GM19324 (cell line): ENCODE results near the gene ATG7.

Experiments used
- ATAC-seq: cut with Tn5 transposase; IDR thresholded peaks from one replicate; pipeline ENCODE4 v1.9.1; 2021; ENCODE audit warnings: mild to moderate bottlenecking, moderate library complexity; ENCODE audit not compliant: unreplicated experiment, low FRiP score

ATG7 gene

DNA sequence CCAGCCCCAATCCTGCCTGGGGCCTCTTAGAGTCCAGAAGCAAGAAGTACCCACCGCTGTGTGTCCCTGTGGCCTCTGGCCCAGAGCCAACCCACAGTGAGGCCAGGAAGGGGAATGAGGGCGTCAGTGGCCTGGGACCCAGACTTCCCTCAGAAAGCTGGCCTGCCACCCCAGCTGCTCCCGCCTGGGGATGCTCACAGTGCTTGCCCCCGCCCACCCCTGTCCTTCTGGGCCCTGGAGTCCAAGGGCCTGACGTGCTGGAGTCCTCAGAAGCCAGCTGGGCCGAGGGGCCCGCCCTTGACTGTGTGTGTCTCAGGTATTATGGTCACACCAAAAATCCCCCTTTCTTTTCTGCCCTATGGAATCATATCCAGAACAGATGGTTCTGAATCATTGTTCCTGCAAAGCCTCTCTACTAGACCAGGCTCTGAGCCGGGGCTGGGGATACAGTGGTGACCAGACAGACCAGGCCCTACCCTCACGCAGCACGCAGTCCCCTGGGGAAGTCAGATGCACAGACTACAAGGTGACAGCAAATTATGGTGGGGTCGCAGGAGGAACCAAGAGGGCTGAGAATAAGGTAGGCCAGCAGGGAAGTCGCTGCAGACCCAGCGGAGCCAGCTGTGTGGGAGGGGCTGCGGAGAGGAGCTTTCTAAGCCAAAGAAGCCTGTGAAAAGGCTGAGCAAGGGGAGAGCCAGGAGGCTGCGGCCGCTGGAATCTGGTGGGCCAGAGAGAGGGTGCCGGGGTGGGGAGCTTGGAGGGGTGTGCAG lies 272.4 kb downstream of the ATG7 start:
- ATAC-seq = no peak

DNA sequence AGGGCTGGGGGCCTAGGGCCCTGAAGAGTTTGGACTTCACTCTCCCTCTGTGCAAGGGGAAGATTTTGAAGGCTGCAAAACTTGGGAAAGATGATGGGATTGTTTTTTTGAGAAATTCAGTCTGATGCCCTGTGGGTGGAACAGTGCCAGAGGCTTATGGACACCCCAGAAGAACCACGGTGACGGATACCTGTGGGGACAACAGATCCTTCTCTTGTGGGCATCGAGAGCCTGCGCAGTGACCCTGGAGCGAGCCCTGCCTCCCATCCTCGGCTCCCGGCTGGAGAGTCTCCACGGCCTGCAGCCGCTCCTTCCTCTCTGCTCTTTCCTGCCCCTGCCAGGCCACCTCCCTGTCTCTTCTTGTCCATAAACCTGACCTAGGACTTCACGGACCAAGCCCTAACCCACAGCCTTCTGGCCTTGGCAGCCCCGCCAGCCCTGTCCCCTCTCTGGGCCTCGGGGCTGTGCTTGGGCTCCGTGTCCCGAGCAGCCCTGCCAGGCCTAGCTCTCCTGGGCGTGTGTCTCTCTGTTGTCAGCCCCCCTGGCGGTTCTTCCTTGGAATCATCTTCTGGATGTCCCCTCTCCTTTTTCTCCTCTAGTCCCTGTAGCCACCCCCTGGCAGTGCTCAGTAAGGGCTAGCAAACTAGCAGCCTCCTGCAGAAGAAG lies 273.1 kb downstream of the ATG7 start:
- ATAC-seq = no peak

DNA sequence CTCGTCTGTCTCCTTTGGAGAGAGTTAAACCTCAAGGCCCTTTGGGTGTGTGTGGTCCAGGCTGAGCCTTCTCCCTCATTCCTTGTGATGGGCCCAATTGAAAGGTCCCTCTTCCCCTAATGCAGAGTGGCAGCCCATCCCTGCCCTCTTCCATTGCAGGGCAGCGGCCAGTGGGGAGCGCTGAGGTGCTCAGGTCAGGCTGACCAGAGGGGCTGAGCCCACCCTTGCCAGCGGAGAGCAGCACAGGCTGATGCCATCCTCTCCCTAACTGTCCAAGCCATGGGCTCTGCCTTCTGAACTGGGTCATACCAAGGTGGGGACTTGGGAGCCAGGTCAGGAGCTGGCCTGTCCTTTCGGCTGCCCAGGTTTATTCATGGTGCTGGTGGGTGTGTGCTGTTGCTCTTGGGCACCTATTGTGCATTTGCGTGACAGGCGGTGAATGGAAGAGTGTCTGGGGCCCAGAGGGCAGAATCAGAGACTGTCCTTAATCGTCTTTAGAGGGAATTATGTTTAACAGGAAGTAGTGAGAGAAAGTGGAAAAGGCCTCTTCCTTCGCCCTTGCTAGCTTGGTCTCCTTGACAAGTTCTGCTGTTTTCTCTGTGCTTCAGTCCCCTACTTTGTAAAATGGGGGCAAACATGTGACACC lies 274.6 kb downstream of the ATG7 start:
- ATAC-seq = no peak

DNA sequence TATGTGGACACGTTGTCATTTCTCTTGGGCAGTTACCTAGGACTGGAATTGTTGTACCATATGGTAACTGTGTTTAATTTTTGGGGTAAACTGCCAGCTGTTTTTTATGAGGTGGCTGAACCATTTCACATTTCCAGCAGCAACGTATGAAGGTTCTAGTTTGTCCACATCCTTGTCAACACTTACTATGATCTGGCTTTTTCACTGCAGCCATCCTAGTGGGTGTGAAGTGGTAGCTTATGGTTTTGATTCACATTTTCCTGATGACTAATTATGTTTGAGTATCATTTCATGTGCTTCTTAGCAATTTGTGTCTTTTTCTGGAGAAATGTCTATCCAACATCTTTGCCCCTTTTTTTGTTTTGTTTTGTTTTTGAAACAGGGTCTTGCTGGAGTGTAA lies 275.3 kb downstream of the ATG7 start:
- ATAC-seq = no peak

DNA sequence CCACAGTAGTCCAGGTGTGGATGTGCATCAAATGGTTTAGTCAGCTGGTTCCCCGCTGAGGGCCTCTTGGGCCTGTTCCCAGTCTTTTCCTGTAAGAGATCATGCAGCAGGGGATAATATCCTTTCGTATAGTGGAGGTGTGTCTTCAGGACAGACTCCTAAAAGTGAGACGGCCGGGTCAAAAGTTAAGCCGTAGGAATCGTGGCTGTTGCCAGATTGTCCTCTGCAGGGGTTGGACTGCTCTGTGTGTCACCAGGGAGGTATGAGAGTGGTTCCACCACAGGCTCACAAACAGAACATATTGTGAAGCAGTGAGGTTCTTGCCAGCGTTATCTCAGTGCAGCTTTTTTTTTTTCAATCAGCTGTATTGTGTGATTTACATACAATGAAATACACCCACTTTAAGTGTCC lies 276.5 kb downstream of the ATG7 start:
- ATAC-seq = no peak

DNA sequence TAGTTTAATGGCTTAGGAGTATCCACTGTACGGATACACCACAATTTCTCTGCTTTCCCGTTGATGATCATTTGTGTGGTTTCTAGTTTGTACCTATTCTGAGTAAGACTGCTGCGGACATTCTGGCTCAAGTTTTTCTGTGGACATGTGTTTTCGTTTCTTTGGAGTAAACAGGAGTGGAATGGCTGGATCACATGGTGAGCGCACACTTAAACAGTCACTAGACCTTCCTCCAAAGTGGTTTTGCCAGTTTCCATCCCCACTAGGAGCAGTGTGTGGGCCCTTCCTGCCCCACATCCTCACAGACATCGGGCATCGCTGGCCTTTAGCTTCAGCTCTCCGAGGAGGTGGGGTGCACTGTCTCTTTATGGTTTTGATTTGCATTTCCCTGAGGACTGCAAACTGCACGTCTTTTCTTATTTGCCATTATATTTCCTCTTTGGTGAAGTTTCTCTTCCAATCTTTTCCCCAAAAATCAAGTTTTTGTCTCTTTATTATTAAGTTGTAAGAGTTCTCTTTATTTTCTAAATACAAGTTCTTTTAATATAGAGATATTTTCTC lies 277.5 kb downstream of the ATG7 start:
- no peak for ATAC-seq

DNA sequence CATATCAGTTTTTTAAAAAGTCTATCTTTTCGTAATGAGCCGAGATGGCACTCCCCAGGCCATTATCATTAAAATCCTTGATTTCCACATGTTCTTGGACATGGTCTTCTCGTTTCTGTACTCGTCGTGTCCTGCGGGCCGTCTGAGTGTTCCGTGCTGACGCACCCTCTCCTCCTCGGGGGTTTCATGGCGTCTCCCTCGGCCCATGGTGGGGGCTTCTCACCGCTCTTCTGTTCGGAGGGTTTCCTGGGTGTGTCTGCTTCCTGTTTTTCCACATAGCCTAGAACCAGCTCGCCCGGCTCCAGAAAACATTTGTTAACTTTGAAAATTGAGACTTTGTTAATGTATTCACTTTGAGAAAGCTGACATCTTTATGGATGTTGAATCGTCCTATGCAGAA lies 278.8 kb downstream of the ATG7 start:
- ATAC-seq = no peak

DNA sequence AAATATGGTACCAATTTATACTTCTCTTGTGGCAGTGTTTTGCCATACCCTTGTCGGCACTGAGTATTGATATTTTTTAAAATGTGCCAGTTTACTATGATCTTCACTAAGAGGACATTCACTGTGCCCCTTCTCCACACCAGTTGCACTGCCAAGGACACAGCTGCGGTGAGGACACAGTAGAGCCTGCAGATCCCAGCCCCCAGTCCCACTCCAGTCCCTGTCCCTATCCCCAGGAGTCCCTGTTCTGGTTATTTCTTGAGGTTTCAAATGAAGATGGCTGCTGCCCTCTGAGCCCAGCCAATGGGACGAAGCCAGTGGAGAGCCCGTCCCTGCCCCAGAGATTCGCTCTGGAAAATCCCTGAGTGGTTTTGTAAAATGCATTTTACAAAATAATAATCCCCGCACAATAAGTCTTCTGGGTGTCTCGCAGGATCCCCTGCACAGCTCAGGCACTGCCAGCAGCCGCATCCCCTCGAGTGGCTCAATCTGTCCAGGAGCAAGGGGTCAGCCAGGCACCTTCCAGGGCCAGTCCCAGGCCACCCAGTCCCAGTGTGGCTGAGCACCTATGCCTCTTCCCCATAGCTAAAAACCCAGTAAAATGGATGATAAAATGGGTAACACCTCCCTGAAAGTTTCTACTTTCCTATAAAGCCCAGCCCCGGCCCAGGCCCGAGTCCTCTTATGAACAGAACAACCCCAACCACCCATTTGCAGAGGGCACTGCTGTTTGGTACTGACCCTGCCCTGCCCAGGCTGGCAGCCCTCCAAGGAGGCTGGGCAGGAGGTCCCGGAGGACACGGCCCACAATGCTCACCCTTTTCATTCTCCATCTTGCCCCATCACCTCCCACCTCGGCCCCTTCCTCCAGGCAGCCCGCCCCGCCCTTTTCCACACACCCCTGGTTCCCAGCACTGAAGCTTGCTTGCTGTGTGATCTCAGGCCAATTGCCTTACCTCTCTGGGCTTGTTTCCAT lies 280.4 kb downstream of the ATG7 start:
- no peak for ATAC-seq

DNA sequence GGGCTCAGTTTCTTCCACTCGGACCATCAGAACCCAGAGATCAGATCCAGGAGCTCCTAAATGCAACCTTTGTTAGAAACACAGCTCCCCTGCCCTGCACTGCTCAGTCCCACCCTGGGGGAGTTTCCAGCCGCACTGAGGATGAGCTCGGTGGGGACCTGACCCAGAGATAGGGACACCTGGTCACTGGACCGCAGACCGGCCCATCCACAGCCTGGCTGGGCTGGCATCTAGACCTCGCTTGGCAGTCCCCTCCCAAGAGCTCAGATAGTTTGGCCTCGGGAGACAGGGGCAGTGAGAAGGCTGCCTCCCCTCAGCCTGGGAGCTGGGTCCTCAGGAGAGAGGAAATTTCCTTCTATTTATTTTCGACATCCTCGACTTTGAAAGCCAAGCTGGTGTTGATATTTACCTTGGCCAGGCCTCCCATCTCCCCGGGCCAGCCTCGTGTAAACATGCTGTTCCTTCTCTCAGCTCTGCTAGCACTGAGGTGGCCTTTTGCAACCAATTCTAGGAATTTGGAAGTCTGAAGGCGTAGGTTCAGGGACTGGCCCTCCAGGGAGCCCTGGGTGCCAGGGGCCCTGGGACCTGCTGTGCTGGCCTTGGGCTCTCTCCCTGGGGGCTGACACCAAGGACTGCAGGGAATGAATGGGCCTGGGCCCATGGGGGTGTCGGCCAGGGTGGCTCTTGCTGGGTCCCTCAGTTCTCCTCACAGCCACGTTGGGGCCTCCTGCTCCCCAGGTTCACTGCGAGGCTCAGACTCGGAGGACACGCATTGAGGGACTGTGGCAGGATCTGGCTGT lies 281.4 kb downstream of the ATG7 start:
- no peak for ATAC-seq

DNA sequence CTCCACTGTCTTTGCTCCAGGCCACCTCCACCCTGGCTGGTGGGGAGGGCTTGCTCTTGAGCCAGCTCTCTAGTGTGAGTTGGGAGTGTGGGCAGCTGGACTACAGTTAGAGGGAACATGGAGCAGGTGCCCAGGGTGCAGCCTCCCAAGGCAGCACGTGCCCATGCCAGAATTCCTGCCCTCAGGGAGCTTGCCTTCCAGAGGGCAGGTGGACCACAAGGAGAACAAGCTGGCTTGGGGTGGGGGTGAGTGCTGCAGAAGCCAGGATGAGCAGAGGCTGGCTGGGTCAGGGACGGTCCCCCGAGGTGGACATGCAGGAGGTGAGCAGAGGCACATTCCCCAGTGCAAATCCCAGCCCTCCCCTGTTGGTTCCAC lies 282.0 kb downstream of the ATG7 start:
- ATAC-seq = no peak

DNA sequence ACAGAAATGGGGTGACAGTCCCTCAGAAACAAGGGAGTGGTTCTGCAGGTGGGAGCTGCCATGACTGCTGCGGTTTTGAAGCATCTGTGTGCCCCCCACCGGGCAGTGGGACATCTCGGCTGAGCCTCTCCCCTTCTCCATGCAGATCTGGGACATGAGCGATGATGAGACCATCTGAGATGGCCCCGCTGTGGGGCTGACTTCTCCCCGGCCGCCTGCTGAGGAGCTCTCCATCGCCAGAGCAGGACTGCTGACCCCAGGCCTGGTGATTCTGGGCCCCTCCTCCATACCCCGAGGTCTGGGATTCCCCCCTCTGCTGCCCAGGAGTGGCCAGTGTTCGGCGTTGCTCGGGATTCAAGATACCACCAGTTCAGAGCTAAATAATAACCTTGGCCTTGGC lies 282.5 kb downstream of the ATG7 start:
- no peak for ATAC-seq

DNA sequence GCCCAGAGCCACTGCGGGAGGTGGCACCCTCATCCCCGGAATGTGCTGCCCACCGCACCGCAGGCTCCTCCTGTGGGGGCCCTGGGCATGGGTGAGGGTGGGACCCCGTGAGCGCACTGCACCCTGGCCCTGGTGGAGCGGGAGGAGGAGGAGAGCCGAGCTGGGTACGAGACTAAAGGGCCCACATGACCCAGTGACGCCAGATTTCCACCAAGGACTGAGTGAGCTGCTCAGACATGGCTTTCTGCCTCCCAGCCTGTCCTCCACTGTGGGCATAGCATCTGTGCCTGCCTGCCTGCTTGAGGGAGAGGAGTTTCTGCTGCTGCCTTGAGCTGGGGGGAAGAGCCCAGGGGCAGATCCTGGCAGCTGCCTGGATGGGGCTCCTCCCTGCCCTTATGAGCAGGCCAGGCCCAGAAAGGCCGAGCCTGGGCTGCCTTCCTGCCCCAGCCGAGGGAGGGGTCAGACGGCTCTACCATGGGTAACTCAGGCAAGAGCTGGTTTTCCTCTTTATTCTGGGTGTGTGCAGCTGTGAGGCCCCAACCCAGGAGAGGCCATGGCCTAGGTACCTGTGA lies 283.1 kb downstream of the ATG7 start:
- no peak for ATAC-seq

DNA sequence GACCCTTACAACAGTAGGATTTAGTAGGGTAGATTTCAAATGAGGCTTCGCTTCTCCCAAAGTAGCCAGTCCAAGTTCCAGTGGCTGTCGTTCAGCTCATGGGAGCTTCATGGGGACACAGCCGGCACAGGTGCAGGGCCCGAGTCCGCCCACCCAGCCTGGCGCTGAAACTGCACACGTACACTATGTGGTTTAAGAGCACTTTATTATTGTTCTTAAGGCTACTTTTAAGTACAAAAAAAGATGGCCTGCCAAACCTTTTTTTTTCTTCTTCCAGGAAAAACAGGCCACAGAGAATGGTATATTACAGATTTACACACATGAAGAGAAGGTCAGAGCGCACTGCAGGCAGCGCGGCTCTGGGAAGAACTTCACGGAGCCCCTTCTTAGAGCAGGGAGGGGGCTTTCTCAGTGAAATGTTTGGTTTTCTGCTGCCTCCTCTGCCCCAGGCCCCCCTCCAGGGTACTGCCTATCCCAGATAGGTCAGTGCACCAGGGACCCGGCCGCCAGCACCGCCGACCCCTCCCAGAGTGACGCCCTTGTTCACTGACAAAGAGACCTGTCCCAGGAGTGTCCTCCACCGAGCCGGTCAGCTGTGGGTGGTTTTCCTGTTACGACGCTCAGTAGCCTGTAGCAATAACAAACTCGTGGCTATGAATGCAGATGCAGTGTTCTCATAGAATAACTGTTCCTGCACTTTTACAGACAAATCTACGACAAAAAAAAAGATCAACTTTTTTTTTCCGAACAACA lies 283.9 kb downstream of the ATG7 start:
- no peak for ATAC-seq

DNA sequence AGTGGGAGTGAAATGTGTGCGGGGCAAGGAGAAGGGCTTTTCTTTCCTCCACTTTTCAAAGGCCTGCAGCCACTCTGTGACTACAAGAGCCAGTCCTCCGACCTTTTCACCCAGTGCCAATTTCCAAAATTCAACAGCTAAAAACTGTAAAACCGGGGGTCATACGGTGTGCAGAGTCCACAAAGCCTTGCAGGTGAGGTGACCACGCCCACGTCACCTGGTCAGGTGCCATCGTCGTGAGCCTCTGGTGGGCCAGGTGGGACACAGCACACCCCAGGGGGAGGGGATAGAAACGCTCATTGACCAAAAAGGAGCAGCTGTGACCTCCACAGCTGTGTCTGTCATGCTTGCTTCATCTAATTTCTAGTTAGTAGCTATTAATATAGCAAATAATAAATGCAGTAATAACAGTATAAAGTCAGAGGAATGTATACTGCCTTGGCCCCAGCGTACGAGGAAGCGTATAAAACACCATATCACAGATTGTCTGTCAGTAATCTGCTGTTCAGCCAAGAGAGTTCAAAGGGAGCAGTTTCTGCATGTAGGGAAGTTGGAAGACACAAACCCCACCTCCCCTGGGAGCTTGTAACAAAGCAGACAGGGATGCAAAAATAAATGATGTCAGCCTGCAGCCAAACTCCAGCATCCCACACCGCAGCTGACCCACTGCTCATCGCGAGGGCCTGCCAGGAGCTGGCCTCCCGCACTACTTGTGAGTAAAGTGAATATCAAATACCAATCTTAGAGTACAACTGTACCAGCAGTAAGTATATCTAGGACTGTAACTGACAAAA lies 284.9 kb downstream of the ATG7 start:
- ATAC-seq = no peak

DNA sequence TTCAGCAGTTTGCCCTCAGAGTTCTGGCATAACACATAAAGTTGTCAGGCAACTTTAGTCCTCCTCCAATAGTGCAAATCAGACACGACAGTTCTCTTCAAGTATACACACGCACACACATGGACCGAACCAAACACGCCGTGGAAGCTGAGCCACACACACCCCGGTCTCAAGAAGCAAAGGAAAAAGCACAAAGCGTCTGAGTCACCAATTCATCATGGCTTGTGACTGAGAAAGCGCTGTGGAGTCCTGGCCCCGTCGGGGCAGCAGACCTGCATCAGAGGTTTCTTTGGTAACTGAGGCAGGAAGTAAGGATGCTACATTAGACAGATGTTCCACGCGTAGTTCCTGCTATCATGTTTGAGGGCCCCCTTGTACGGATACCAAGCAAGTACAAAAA lies 285.8 kb downstream of the ATG7 start:
- ATAC-seq = no peak

DNA sequence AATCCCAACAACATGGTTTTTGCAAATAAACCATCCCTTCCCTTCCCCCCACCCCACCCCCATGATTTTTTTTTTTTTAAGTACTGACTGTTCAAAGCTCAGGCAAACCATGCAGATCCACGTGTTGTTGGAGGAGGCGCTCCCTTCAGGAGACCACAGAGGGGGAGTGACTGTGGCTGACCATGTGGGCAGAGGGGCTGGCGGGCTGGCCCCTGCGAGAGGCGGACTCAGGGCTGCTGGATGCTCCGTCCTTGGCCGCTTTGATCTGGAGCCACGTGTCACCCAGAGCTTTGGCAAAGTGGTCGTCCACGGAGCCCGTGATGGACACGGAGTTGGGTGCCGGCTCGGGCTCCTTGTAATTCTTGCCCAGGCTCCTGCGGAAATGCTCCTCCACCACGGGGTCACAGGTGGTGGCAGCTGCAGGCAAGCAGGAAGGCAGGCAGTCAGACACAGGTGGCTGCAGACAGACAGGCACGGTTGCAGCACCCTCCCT lies 286.3 kb downstream of the ATG7 start:
- ATAC-seq = no peak

DNA sequence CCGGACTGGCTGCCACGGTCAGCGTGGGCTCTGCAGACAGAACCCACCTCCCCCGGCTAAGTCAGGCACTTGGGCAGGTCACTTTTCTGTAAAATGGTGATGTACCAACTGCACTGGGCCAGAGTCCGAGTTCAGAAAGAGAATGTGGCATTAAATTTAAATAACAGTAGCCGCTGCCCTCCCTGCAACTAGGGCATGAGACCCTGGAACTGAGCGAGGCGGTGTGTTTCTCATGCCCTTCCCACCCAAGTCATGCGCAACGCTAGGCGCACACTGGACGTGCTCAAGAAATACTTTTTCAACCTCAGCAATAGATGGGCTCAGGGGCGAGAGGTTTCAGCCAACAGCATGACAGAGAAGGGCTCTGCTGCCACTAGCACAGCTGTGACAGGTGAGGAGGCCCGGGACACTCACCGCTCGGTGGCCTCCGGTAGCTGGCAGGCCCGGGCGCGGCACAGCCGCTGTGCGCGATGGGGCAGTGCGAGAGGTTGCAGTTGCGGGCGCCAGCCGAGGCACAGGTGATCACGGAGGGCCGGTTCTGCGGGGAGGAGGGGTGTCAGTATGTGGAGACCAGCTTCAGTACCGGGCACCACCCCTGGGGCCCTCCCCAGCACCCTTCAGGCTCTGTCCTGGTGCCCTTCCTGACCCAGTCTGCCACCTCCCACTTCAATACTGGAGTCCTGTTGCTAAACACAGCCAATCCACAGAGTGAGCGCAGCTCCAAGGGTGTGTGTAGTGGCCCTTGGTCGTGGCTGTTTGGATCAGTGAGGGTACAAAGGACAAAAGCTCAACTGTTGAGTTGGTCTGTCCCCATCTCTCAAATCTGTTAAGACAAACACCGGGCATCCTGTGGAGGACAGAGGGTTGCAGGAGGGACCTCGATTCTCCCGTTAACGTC lies 287.0 kb downstream of the ATG7 start:
- ATAC-seq = no peak
